GM18868 (cell line): ENCODE data around the gene SLC28A1.
"Not testable (repeated sequence)": the region's sequence is repeated elsewhere in the genome, so short reads cannot be mapped to it uniquely, and the experiment has no call there.

ENCODE experiments used
- ATAC-seq: cut with Tn5 transposase; IDR thresholded peaks from one replicate; pipeline ENCODE4 v1.9.1; 2021; ENCODE audit warnings: mild to moderate bottlenecking, moderate library complexity; ENCODE audit not compliant: unreplicated experiment

Gene SLC28A1

DNA sequence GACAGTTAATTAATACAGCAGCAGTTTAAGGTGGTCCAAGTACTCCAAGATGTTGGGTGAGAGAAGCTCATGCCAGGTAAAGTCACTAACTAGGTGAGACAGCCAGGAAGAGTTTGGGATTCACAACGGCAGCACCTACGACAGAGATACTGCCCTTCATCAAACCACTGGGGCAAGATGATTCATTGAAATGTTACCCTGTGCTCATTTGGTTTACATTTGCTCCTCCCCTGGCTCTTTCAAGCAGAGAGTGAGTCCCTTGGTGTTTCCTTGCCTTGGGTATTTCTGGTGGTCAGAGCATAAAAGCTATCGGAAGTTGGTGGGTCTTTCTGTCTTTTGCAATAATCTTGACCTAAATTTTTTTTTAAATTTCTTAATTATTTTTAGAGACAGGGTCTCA, 77.2 kb downstream of the SLC28A1 start:
- no peak for ATAC-seq

DNA sequence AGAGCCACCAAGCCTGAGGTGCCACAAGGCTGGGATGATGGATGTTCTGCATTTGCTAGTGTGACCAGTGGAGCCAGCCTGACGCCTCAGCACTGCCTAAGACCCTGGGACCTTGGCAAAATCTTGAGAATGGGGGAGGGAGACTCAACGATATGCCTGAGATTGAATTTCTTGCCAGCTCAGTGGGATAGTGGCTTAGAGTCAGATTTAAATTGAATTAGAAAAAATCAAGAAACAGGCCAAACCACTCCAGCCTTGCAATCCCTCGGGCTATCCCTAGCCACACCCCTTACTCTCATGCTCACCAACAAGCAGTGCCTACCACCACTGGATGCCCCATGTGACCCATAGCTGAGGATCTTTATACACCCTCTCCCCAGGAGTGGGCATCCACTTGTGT, 78.5 kb downstream of the SLC28A1 start:
- no peak for ATAC-seq

DNA sequence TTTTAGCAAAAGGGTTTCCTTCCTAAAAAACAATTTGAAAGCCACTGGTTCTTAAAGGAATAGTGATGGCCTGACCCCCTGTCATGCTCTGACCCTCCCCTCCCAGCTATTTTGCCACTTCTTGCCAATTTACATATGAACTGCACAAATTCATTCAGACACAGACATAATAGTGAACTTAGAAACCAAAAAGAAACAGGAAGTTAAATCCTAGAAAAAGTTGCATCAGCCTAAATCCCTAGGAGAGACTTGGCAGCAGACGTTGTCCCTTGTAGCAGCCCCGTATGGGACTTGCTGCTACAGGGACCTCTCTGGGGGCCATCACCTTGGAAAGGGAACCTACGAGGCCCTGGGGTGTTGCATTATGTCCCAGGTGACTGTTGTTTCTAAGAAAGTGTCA, 82.9 kb downstream of the SLC28A1 start:
- no peak for ATAC-seq

DNA sequence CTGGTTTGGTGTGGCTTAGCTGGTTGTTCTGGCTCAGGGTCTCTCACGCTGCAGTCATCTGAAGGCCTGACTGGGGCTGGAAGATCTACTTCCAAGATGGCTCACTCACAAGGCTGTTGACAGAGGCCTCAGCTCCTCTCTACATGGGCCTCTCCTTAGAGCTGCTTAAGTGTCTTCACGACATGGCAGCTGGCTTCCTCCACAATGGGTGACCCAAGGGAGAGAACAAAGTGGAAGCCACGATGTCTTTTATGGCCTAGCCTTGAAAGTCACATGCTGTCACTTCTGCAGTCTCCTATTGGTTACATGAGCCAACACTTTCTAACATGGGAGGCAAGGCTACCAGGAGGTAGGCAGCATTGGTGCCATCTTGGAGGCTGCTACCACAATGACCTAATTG, 83.8 kb downstream of the SLC28A1 start:
- ATAC-seq: no peak

DNA sequence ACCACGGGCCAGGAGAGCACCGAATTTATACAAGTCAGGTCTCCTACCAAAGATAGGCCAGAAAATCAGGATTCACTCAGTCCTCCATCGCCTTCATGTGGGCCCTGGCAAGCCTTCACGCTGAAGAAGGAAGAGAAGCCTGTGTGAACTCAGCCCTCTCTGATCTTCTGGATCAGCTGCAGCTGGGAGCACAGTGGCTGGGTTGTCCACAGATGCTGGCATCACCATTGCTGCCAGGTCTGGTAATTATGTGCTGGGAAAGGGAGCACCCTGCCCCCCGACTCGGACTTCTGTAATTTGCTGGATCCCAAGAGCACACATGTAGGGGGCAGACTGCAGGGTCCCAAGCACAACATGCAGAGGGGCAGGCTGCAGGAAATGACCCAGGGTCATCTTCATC, 84.8 kb downstream of the SLC28A1 start:
- ATAC-seq: no peak

DNA sequence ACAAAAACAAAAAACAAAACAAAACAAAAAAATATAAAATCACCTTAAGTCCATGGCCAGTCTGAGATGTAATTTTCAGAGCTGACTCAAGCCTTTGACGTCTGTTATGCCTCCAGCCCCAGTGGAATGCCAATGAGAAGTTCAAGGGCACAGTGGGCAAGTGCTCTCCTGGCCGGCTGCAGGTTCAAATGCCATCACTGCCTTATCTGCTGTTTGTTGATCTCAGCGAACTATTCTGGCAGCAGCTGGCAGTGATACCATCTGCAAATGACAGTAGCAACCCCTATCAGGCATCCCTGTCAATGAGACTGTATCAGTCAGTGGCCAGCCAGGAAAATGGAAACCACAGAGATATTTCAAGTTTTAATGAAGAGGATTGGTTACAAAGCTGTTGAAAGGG, 86.4 kb downstream of the SLC28A1 start:
- ATAC-seq: no peak

DNA sequence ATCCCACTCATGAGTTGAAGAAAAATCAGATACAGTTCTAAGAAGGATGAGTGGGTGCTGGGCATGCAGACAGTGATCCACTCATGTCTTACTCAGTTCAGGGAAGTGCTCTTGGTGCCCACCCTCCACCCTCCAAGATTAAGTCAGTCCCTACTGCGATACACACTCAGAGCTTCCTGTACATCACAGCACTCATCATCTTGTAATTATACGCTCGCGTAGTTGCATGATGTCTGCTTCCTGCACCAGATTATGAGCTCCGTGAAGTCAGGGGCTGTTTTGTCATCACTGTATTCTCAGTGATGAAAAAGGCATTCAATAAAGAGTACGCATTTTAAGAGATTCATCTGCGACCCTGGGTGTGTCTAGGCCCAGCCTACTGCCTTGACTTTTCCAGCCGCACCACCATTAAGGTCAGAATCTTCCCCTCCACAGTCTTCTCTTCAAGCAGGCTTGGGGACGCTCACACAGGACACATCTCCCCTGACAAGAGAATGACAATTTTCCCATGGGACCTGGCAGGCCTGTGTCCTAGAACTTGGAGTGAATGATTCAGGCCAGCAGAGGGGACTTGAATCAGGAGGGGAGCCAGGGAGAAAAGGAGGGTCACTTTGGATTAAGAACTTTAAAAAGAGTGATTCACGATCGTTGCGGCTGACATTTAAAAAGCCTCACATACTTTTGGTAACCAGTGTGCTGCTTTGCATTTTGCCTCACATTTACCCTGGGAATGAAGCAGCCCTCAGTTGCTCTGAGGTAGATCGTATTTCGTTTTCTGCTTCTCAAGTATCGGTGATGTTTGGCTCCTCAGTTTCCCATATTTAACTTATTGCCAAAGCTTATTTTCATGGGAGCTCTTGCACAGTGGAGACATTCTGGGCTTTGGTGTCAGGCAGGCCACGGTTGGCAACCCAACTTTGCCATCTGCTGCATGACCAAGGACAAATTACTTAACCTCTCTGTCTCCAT, 89.3 kb downstream of the SLC28A1 start:
- no peak for ATAC-seq

DNA sequence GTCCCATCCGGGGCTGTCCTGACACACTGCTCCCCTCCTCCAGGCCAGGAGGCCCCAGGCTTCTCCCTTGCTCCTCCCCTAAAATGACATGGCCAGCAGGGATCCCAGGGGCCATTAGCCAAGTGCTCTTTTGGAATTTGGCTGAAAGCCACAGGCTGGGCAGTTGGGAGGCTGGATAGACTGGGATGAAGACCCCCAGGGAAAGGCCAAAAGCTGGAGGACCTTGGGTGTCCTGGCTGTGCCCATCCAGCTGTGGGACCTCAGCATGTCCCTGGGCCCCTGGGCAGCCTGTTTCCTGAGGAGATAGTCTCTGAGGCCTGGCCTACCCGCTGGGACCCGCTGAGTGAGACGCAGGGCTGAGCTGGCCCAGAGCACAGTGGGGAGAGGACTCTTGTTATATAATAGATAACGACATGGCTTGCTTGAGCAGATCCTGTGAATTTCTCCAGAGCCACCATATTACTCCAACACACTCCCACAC, 91.4 kb downstream of the SLC28A1 start:
- no peak for ATAC-seq

DNA sequence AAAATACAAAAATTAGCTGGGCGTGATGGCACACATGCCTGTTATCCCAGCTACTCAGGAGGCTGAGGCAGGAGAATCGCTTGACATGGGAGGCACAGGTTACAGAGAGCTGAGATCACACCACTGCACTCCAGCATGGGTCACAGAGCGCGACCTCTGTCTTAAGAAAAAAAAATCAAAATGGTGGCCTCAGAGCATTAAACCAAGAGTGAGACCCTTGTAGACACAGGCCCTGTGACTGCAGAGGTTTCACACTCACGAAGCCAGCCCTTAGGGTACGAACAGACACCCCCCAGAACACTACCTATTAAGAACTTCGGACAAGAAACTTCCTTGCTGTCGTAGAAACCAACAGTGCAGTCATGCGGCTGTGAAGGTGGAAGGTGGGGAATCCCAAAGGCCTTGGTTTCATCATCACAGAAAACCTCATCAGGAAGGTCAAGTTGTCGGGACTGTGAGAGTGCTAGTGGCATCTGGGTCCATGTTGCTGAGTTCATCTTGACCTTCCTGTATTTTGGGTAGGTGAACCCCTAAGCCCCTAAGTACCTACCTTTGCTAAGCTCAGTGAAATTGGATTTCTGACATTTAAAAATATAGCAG, 92.4 kb downstream of the SLC28A1 start:
- ATAC-seq: no peak

DNA sequence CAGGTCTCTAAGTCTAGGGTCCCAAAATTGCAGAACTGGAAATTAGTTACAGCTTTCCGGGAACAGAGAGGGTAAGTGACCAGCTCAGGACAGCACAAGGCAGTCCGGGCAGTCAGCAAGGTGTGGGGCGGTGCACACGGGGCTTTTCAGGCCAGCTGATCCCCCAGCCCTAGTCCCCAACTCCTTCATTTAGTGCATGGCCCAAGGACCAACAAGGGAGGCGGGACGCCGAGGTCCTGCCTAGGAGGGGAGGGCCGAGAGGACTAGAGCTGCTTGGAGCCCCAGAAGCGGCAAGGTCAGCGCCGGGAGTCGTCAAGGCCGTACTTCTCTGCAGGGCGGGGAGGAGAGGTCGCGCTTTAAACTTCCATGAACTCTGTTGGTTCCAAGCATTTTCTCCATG, 95.2 kb downstream of the SLC28A1 start:
- no peak for ATAC-seq

DNA sequence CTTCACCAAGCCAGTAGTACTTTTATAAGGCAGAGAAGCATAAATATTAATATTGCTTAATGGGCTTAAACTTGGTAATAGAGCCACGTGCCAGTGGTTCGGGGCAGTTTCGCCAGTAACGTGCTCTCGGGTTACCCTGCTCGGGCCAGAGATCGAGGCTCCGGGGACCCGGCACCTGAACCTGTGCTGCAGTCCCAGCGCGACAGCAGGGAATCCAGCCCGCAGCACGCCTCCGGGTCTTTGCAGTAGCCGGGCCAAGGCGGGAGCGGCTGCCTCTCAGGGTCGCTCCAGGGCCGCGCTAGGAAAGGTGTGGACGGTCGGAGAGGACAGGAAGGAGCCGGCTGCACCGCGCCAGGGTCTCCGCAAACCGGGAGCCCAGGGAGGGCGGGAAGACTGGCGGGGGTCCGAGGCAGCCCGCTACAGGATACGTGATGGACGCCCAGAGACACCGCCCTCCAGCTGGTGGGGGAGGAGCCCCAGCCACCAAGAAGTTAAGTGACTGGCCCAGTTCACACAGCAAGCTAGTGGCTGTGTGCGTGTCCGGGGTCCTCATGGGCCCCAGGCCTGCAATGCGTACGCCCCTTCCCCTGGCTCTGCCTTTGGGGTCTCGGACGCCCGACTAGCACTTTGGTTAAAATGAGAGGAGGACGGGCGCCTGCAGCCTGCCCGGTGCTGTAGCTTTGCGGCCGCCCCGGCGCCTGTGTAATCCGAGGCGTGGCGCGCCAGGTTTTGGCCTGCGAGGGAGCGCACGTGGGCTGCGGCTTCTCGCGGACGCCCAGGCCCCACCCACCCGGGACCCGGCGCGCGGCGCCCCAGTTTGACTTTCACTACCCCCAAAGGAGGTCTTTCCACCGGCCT, 96.0 kb downstream of the SLC28A1 start:
- peak; percentile 55 for ATAC-seq

DNA sequence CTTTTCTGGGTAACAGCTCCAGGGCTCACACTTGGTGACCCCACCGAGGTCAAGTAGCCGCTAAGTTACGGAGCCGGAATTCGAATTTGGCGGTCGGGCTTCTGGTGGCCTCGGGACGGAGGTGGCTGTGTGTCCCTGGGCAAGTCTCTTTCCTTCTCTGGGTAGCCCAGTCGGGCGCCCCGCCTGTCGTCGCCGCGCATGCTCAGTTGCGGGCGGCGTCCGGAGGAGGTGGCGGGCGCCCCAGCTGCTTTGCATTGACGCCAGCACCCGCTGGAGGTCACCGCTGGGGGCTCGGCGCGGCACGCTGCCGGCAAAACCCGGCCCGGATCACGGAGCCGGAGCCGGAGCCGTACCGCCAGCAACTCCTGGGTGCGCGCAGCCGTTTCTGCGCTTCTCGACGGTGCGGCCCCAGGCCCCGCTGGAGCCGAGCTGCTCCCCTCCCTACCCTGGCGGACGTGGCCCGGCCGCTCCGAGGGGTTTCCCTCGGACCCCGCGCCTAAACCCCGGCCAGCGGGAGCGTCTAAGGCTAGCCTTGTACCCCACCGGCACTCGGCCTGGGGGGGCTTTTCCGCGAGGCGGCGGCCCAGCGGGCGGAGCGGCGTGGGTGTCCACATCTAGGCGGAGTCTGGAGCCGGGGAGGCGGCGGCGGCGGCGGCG, 96.7 kb downstream of the SLC28A1 start:
- peak; percentile 64 for ATAC-seq

DNA sequence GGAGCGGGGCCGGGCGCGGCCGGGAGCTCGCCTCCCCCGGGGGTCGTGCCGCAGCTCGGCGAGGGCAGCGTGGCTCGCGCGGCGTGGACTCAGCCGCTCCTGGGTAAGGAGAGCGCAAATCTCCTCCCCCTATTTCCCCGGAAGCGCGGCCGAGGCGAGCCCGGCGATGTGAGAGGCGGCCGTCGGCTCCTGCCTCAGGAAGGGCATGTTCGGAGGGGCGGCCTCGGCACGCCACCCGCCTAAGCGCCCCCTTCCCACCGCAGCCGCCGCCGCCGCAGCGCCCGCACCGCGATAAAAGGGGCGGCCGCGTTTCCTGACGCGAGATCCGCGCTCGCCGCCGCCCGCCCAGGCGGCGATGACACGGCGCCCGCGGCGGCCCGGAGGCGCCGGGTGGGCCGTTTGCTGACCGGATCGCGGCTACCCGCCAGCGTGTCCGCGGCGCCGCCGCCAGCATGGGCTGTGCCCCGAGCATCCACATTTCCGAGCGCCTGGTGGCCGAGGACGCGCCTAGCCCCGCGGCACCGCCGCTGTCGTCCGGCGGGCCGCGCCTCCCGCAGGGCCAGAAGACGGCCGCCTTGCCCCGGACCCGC, 97.3 kb downstream of the SLC28A1 start, which contains the start of gene PDE8A:
Gene PDE8A (plus strand): TSS at position 146 of the 590 bp plus-strand sequence. CDS start 307 bp downstream, at position 453.
- ATAC-seq: peak; percentile 16

DNA sequence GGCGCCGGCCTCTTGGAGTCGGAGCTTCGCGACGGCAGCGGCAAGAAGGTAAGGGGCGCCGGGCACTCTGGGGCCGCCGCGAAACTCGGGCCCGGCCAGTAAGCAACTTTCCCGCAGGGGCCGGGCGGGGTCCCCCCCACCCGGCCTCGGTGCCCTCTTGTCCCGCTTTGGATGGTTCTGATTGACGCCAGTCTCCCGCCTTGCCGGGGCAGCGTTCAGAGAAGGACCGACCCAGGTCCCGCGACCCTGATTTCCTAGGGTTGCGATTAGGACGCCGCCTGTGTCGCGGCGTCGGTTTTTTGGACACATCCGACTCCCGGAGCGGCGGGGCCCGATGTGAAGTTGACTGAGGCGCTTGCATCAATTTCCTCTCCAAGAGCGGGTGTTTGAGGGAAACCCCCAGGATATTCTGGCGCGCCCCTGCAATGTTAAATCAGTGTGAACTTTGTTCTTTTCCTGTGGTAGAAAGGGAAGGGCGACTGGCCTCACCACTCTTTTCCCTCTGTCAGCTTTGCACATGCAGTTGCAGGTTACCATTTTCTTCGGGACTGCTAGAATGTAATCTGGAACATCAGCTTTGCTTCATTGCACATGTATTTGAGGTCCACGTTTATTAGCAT, 97.9 kb downstream of the SLC28A1 start:
- ATAC-seq: no peak

DNA sequence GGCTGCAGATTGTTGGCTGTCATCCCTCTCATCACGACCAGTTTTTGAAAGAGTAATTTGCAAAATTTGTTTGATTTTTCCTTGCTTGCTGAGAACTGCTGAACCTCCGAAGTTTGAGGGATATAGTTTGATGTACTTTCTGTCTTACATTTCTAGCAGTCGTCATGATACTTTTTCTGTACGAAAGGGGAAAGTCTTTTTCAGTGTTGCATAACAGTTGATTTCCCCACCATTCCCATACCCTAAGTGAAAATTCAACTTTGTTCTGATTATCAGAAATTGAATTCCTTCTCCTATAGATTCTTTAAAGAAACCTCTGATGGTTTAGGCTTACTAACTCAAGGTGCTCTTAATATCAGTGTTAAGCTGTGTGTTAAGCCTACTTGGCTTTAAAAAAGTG, 98.8 kb downstream of the SLC28A1 start:
- ATAC-seq: no peak

DNA sequence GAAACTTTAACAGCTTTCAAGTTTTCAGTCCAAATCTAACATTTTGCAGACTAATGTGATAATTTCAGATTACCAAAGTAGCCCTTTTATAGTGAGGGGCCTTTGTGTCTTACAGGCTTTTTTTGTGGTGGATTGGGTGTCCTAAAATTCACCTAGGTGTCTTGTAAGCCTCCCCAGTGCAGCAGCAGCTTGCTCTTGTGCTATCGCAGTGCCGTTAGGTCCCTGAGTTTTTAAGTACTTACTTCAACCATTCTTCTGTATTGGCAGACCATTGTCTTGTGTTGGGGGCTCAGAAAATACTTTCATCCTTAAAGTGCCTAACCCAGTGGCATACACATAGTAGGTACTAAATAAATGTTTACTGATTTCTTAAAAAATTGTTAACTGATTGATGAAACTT, 99.2 kb downstream of the SLC28A1 start:
- ATAC-seq: no peak

DNA sequence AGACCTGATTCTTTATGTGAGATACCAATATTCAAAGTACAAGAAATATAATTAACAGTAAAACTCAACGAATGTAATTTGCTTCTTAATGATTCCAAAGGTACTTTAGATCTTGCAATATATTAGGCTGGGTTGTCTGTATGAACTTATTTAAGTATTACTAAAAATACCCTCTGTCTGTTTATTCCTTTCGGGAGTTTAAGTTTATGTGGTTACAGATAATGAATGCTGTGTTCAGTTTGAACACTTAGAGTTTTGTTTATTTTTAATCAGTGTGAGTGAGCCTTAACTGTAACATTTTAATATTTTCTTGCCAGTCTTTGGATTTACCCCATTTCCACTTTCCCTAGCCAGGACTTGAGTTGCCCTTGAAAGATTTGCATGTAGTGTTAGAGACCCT, 100.7 kb downstream of the SLC28A1 start:
- ATAC-seq: no peak

DNA sequence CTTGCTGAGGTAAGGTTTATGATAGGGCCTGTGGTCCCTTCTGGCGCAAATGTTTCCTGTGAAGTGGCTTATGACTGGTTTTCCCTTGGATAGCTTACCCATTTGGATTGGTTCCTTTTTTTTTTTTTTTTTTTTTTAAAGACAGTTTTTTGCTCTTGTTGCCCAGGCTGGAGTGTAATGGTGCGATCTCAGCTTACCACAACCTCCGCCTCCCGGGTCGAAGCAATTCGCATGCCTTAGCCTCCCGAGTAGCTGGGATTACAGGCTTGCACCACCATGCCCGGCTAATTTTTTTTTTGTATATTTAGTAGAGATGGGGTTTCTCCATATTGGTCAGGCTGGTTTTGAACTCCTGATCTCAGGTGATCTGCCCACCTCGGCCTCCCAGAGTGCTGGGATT, 102.9 kb downstream of the SLC28A1 start:
- not testable (repeated sequence) for ATAC-seq

DNA sequence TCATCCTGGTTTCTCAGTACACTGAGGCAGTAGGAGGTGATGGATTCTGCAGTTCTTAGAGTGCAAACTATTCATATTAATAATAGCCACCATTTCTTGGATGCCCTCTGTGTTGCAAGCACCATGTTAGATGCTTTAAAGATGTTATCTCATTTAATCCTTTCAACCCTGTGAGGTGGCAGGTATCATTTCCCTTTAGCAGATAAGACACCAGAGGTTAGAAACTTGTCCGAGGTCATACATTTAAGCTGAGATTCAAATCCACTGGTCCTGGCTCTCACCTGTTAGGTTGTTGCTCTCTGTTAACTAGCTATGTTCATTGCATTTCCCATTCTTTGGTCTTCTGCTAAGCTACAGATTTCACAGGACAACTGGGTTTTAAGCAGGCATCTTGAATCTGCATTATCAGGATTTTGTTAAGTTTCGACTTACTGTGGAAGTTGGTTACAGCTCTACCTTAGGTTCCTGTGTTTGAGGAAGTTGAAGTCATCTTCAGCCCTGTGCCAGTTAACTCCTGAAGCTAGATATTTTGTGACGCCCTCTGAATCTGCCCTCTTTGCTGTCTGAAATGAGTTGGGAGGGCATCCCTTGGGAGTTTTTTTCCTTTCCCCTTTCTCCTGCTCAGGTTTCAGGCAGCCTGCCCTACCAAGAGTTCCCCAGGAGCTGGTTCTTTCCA, 103.6 kb downstream of the SLC28A1 start:
- ATAC-seq: peak; percentile 44
